Progenitor cell of endocrine pancreas (in vitro differentiated cells): ENCODE results near the gene KITLG. TPM values are rescaled to one million over a fixed set of nuclear protein-coding genes. Genes with fewer than 3 reads are reported as not detected.

Source experiments
- DNase-seq: peaks from one replicate; pipeline ENCODE4 v3.0.0; 2021; ENCODE audit warnings: low spot score; ENCODE audit not compliant: unreplicated experiment
- H3K27ac Mint-ChIP-seq: 2 replicates; pipeline ENCODE4 v1.8.0; 2021; ENCODE audit warnings: mild to moderate bottlenecking, moderate library complexity, mixed read lengths
- H3K27me3 Mint-ChIP-seq: 2 replicates; pipeline ENCODE4 v1.8.0; 2021; ENCODE audit warnings: mixed read lengths
- H3K36me3 Mint-ChIP-seq: 2 replicates; pipeline ENCODE4 v1.8.0; 2022; ENCODE audit warnings: mixed read lengths; ENCODE audit not compliant: insufficient read depth
- H3K4me1 Mint-ChIP-seq: 2 replicates; pipeline ENCODE4 v1.8.0; 2021; ENCODE audit warnings: low read depth, mixed read lengths
- H3K4me3 Mint-ChIP-seq: 2 replicates; pipeline ENCODE4 v1.8.0; 2021; ENCODE audit warnings: low read depth, mild to moderate bottlenecking, moderate library complexity, mixed read lengths
- H3K9me3 Mint-ChIP-seq: 2 replicates; pipeline ENCODE4 v1.8.0; 2021; ENCODE audit warnings: low read depth, mixed read lengths
- CTCF ChIP-seq: fragments of 200-600 bp; sonication (generic); IDR thresholded peaks from one replicate; pipeline ENCODE4 v1.5.0; 2021; ENCODE audit warnings: antibody characterized with exemption, mild to moderate bottlenecking; ENCODE audit not compliant: unreplicated experiment
- total RNA-seq: library from RNA; stranded (reverse); gene quantifications from 2 replicates; pipeline ENCODE4 v1.2.1, GENCODE V29; 2021

Gene KITLG
- total RNA-seq, 1 donor from 2014 or later = 9.1 TPM

GRCh38 chr12:88544991-88545980 lies 35.0 kb downstream of the KITLG start:
- Mint-ChIP-seq H3K27me3 (no peaks in the 10 kb centered on the region), H3K27ac (no peak overlapping the region), H3K4me1 (peaks cover 5% of the 10 kb centered on the region), H3K36me3 (peaks cover 4% of the 10 kb centered on the region), H3K4me3 (no peak overlapping the region), H3K9me3 (peaks cover 4% of the 10 kb centered on the region)
- TF ChIP-seq CTCF = no peak
- no peak for DNase-seq

GRCh38 chr12:88539893-88540292 lies 40.4 kb downstream of the KITLG start:
- H3K4me3 Mint-ChIP-seq = no peak overlapping the region
- H3K36me3 Mint-ChIP-seq = peaks cover 7% of the 10 kb centered on the region
- DNase-seq = no peak
- peaks cover 1% of the 10 kb centered on the region for H3K4me1 Mint-ChIP-seq
- peaks cover 7% of the 10 kb centered on the region for H3K27me3 Mint-ChIP-seq
- H3K9me3 Mint-ChIP-seq = peaks cover 4% of the 10 kb centered on the region
- no peak overlapping the region for H3K27ac Mint-ChIP-seq
- no peak for TF ChIP-seq CTCF

GRCh38 chr12:88538697-88539096 lies 41.6 kb downstream of the KITLG start:
- peaks cover 7% of the 10 kb centered on the region for H3K36me3 Mint-ChIP-seq
- no peak overlapping the region for H3K27ac Mint-ChIP-seq
- H3K27me3 Mint-ChIP-seq = peaks cover 17% of the 10 kb centered on the region
- H3K9me3 Mint-ChIP-seq = peaks cover 4% of the 10 kb centered on the region
- peaks cover 1% of the 10 kb centered on the region for H3K4me1 Mint-ChIP-seq
- TF ChIP-seq CTCF = no peak
- no peak for DNase-seq
- no peak overlapping the region for H3K4me3 Mint-ChIP-seq

- peaks cover 4% of the 10 kb centered on the region for H3K4me1 Mint-ChIP-seq
- peaks cover 5% of the 10 kb centered on the region for H3K36me3 Mint-ChIP-seq
- no peak overlapping the region for H3K4me3 Mint-ChIP-seq
- no peak overlapping the region for H3K27ac Mint-ChIP-seq
- TF ChIP-seq CTCF = no peak
- DNase-seq = no peak
- H3K9me3 Mint-ChIP-seq = no peaks in the 10 kb centered on the region
- H3K27me3 Mint-ChIP-seq = peaks cover 17% of the 10 kb centered on the region
Measured at GRCh38 chr12:88538250-88538649, 42.0 kb downstream of the KITLG start.

GRCh38 chr12:88530868-88531267 lies 49.4 kb downstream of the KITLG start:
- no peak for TF ChIP-seq CTCF
- Mint-ChIP-seq H3K9me3 (peaks cover 3% of the 10 kb centered on the region), H3K4me1 (peaks cover 3% of the 10 kb centered on the region), H3K36me3 (peaks cover 9% of the 10 kb centered on the region), H3K4me3 (no peak overlapping the region), H3K27ac (no peak overlapping the region), H3K27me3 (peaks cover 30% of the 10 kb centered on the region)
- no peak for DNase-seq
